Activated naive CD4-positive, alpha-beta T cell treated with anti-CD3 and anti-CD28 coated beads for 36 hours (primary cell): ENCODE results near the gene TOX4. TPM values are rescaled to one million over a fixed set of nuclear protein-coding genes. Genes with fewer than 3 reads are reported as not detected.
"Not testable (repeated sequence)": the region's sequence is repeated elsewhere in the genome, so short reads cannot be mapped to it uniquely, and the experiment has no call there.

Experiments
- CTCF ChIA-PET: fragments of 350-600 bp; sonication (Branson Sonifier 250); formaldehyde crosslinking; loops from one replicate; lab custom pipeline; 2021; ENCODE audit warnings: antibody characterized with exemption; lab: Charles Lee
- DNase-seq: peaks from one replicate; pipeline ENCODE4 v3.0.0-alpha.2; 2020
- H3K27ac Mint-ChIP-seq: one replicate; pipeline ENCODE4 v1.8.0; 2021; ENCODE audit warnings: mild to moderate bottlenecking, mixed read lengths
- H3K27me3 Mint-ChIP-seq: one replicate; pipeline ENCODE4 v1.8.0; 2021; ENCODE audit warnings: low read depth, mixed read lengths
- H3K36me3 Mint-ChIP-seq: one replicate; pipeline ENCODE4 v1.8.0; 2021; ENCODE audit warnings: low read depth, mixed read lengths
- H3K4me1 Mint-ChIP-seq: one replicate; pipeline ENCODE4 v1.8.0; 2021; ENCODE audit warnings: low read depth, mixed read lengths
- H3K4me3 Mint-ChIP-seq: one replicate; pipeline ENCODE4 v1.8.0; 2021; ENCODE audit warnings: mild to moderate bottlenecking, moderate library complexity, mixed read lengths
- H3K9me3 Mint-ChIP-seq: one replicate; pipeline ENCODE4 v1.8.0; 2021; ENCODE audit warnings: mixed read lengths
- intact Hi-C: fragments of 100-400 bp; cut with micrococcal nuclease; formaldehyde crosslinking; loops from one replicate; pipeline ENCODE4 v1.15.1; 2023
- total RNA-seq, 2 experiments: library from RNA; stranded (reverse); gene quantifications; one replicate each; pipeline ENCODE4 v1.2.3, GENCODE V29; 2021

Gene TOX4
- total RNA-seq, 2 experiments from 2014 or later, result 57.4 to 58.6 TPM

GRCh38 chr14:21537090-21537424, 60.1 kb downstream of the TOX4 start:
- Mint-ChIP-seq H3K27me3 (peaks cover 44% of the 10 kb centered on the region), H3K36me3 (no peaks in the 10 kb centered on the region), H3K9me3 (no peaks in the 10 kb centered on the region), H3K27ac (no peak overlapping the region), H3K4me3 (peak overlapping the region; percentile 2), H3K4me1 (peaks cover 5% of the 10 kb centered on the region)
- CTCF ChIA-PET, result no interaction called here
- intact Hi-C loops, result no loop called here
- no peak for DNase-seq

- intact Hi-C loops, result no loop called here
- no peak overlapping the region for H3K4me3 Mint-ChIP-seq
- H3K4me1 Mint-ChIP-seq, result peaks cover 5% of the 10 kb centered on the region
- DNase-seq, result no peak
- H3K9me3 Mint-ChIP-seq, result no peaks in the 10 kb centered on the region
- no peak overlapping the region for H3K27ac Mint-ChIP-seq
- CTCF ChIA-PET, result no interaction called here
- H3K36me3 Mint-ChIP-seq, result no peaks in the 10 kb centered on the region
- peaks cover 41% of the 10 kb centered on the region for H3K27me3 Mint-ChIP-seq
These were observed 62.4 kb downstream of the TOX4 start for GRCh38 chr14:21539189-21539940.

GRCh38 chr14:21541413-21542074, 64.5 kb downstream of the TOX4 start:
- Mint-ChIP-seq H3K27ac (no peak overlapping the region), H3K4me3 (no peak overlapping the region), H3K9me3 (no peaks in the 10 kb centered on the region), H3K36me3 (no peaks in the 10 kb centered on the region), H3K27me3 (peaks cover 28% of the 10 kb centered on the region), H3K4me1 (peaks cover 5% of the 10 kb centered on the region)
- DNase-seq, result no peak
- intact Hi-C loops, result no loop called here
- CTCF ChIA-PET, result interaction anchor here (1.2 to 1.5 kb wide), 2 partner anchors 14 to 43 kb away, joined by 3 to 5 read pairs; no protein-coding TSS in a partner anchor

GRCh38 chr14:21543521-21543960, 66.5 kb downstream of the TOX4 start:
- Mint-ChIP-seq H3K4me3 (no peak overlapping the region), H3K9me3 (no peaks in the 10 kb centered on the region), H3K27ac (no peak overlapping the region), H3K4me1 (no peaks in the 10 kb centered on the region), H3K27me3 (peaks cover 15% of the 10 kb centered on the region), H3K36me3 (no peaks in the 10 kb centered on the region)
- intact Hi-C loops, result no loop called here
- CTCF ChIA-PET, result no interaction called here
- DNase-seq, result no peak

- H3K27ac Mint-ChIP-seq, result no peak overlapping the region
- H3K9me3 Mint-ChIP-seq, result no peaks in the 10 kb centered on the region
- no peak overlapping the region for H3K4me3 Mint-ChIP-seq
- no peaks in the 10 kb centered on the region for H3K36me3 Mint-ChIP-seq
- CTCF ChIA-PET, result no interaction called here
- no peaks in the 10 kb centered on the region for H3K4me1 Mint-ChIP-seq
- intact Hi-C loops, result no loop called here
- DNase-seq, result no peak
- peaks cover 11% of the 10 kb centered on the region for H3K27me3 Mint-ChIP-seq
These were observed 67.0 kb downstream of the TOX4 start for GRCh38 chr14:21543963-21544362.

GRCh38 chr14:21544588-21544987, 67.6 kb downstream of the TOX4 start:
- intact Hi-C loops, H3K4me3 Mint-ChIP-seq, H3K36me3 Mint-ChIP-seq, CTCF ChIA-PET, H3K27me3 Mint-ChIP-seq, H3K27ac Mint-ChIP-seq, DNase-seq, H3K4me1 Mint-ChIP-seq, H3K9me3 Mint-ChIP-seq: not testable (repeated sequence)

Other genes starting within 250 kb of the TOX4 start
- gene HNRNPC, start 207.8 kb upstream of the TOX4 start, total RNA-seq, result 1,000 to 10,000 TPM; 1,252 to 1,377 TPM
- gene RPGRIP1, start 197.1 kb upstream of the TOX4 start, total RNA-seq, result not detected
- 100 to 1,000 TPM; 164 to 165 TPM for gene SUPT16H, start 93.2 kb upstream of the TOX4 start, total RNA-seq
- 10 to 100 TPM; 73.9 to 75.5 TPM for gene CHD8, start 21.1 kb upstream of the TOX4 start, total RNA-seq
- 10 to 100 TPM; 20.5 to 21.4 TPM for gene RAB2B, start 236 bp upstream of the TOX4 start, total RNA-seq
- 10 to 100 TPM; 60.6 TPM for gene METTL3, start 34.1 kb downstream of the TOX4 start, total RNA-seq
- 1 to 10 TPM; 3.1 to 4.1 TPM for gene SALL2, start 49.2 kb downstream of the TOX4 start, total RNA-seq
- not detected for gene OR10G3, start 102.9 kb downstream of the TOX4 start, total RNA-seq
- not detected for gene OR10G2, start 157.7 kb downstream of the TOX4 start, total RNA-seq
- not detected for gene OR4E2, start 176.6 kb downstream of the TOX4 start, total RNA-seq
- gene OR4E1, start 196.6 kb downstream of the TOX4 start, total RNA-seq, result under 1 TPM; 0.10 to 0.14 TPM